ENCODE measurements around the gene EFCAB5. TPM values are rescaled to one million over a fixed set of nuclear protein-coding genes. Genes with fewer than 3 reads are reported as not detected.
A peak's percentile ranks its signal among the peaks of the same experiment; 100 is the strongest.

Gene EFCAB5
- total and polyA plus RNA-seq, 10 of the 15 experiments (the other 5 are each of a cell fraction or from before 2014, with no cell fraction given) = 0.39 to 2.6 (median 1.0) TPM

- TF ChIP-seq, protein P1, sequence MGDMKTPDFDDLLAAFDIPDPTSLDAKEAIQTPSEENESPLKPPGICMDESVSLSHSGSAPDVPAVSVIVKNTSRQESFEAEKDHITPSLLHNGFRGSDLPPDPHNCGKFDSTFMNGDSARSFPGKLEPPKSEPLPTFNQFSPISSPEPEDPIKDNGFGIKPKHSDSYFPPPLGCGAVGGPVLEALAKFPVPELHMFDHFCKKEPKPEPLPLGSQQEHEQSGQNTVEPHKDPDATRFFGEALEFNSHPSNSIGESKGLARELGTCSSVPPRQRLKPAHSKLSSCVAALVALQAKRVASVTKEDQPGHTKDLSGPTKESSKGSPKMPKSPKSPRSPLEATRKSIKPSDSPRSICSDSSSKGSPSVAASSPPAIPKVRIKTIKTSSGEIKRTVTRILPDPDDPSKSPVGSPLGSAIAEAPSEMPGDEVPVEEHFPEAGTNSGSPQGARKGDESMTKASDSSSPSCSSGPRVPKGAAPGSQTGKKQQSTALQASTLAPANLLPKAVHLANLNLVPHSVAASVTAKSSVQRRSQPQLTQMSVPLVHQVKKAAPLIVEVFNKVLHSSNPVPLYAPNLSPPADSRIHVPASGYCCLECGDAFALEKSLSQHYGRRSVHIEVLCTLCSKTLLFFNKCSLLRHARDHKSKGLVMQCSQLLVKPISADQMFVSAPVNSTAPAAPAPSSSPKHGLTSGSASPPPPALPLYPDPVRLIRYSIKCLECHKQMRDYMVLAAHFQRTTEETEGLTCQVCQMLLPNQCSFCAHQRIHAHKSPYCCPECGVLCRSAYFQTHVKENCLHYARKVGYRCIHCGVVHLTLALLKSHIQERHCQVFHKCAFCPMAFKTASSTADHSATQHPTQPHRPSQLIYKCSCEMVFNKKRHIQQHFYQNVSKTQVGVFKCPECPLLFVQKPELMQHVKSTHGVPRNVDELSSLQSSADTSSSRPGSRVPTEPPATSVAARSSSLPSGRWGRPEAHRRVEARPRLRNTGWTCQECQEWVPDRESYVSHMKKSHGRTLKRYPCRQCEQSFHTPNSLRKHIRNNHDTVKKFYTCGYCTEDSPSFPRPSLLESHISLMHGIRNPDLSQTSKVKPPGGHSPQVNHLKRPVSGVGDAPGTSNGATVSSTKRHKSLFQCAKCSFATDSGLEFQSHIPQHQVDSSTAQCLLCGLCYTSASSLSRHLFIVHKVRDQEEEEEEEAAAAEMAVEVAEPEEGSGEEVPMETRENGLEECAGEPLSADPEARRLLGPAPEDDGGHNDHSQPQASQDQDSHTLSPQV (IDR thresholded peaks at IDR 0.05) = no peak
- TF ChIP-seq ATF7 (IDR thresholded peaks at IDR 0.05; ENCODE audit: low read depth) (no peak), NR2F1 (conservative IDR thresholded peaks at IDR 0.05) (0 out of 2 replicates have a peak, but pooled peaks have one; percentile 18), RELA (IDR thresholded peaks at IDR 0.05; ENCODE audit: borderline replicate concordance, partially characterized antibody) (no peak), MYC (IDR thresholded peaks at IDR 0.05; ENCODE audit: insufficient read depth, insufficient read length, insufficient replicate concordance, low read length, severe bottlenecking) (no peak), NFXL1 (IDR thresholded peaks at IDR 0.05; ENCODE audit: borderline replicate concordance) (no peak), RAD21 (IDR thresholded peaks at IDR 0.05; ENCODE audit: insufficient read depth, low read depth, low read length) (peak; percentile 88), MTA3 (IDR thresholded peaks at IDR 0.05; ENCODE audit: borderline replicate concordance, low read length) (no peak), USF2 (IDR thresholded peaks at IDR 0.05; ENCODE audit: borderline replicate concordance, low read depth, low read length) (no peak), NFYA (IDR thresholded peaks at IDR 0.05; ENCODE audit: borderline replicate concordance, low read depth, low read length) (no peak), CBFB (IDR thresholded peaks at IDR 0.05; ENCODE audit: low read depth) (no peak), KDM1A (IDR thresholded peaks at IDR 0.05; ENCODE audit: borderline replicate concordance) (no peak), TCF12 (IDR thresholded peaks at IDR 0.05; ENCODE audit: low read depth, low read length) (no peak), IKZF2 (IDR thresholded peaks at IDR 0.05) (peak in 1 of 2 experiments; percentile 40; a peak in 2 of 4 replicates), ESRRA (IDR thresholded peaks at IDR 0.05; ENCODE audit: low read length) (no peak), DPF2 (IDR thresholded peaks at IDR 0.05) (no peak), FOS (IDR thresholded peaks at IDR 0.05; ENCODE audit: borderline replicate concordance, extremely low read depth, insufficient read length) (no peak)
- TF ChIP-seq, protein P2, sequence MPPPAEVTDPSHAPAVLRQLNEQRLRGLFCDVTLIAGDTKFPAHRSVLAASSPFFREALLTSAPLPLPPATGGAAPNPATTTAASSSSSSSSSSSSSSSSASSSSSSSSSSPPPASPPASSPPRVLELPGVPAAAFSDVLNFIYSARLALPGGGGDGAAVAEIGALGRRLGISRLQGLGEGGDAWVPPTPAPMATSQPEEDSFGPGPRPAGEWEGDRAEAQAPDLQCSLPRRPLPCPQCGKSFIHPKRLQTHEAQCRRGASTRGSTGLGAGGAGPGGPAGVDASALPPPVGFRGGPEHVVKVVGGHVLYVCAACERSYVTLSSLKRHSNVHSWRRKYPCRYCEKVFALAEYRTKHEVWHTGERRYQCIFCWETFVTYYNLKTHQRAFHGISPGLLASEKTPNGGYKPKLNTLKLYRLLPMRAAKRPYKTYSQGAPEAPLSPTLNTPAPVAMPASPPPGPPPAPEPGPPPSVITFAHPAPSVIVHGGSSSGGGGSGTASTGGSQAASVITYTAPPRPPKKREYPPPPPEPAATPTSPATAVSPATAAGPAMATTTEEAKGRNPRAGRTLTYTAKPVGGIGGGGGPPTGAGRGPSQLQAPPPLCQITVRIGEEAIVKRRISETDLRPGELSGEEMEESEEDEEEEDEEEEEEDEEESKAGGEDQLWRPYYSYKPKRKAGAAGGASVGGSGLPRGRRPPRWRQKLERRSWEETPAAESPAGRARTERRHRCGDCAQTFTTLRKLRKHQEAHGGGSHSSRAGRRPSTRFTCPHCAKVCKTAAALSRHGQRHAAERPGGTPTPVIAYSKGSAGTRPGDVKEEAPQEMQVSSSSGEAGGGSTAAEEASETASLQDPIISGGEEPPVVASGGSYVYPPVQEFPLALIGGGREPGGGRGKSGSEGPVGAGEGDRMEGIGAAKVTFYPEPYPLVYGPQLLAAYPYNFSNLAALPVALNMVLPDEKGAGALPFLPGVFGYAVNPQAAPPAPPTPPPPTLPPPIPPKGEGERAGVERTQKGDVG (CRISPR knock-in tag; IDR thresholded peaks at IDR 0.05) = no peak
Observed at GRCh38 chr17:30104575-30105339, 163.3 kb downstream of the EFCAB5 start (continued).

All from GM12878 (cell line).